Measurements from ENCODE around the gene CDC42BPA. TPM values are rescaled to one million over a fixed set of nuclear protein-coding genes. Genes with fewer than 3 reads are reported as not detected.

CDC42BPA gene
- total RNA-seq, 1 experiment from 2014 or later: 25.2 TPM

- DNase-seq (ENCODE audit: low spot score): peak; percentile 67
- Mint-ChIP-seq H3K36me3 (no peaks in the 10 kb centered on the region), H3K4me3 (peak overlapping the region; percentile 90), H3K4me1 (peaks cover 31% of the 10 kb centered on the region), H3K27me3 (ENCODE audit: low read depth) (peaks cover 3% of the 10 kb centered on the region; the same call in 1 of the 2 replicates), H3K27ac (peak overlapping the region; percentile 97), H3K9me3 (no peaks in the 10 kb centered on the region)
- TF ChIP-seq SOX15 (CRISPR knock-in tag; IDR thresholded peaks at IDR 0.05) (no peak), ZNF281 (CRISPR knock-in tag; IDR thresholded peaks at IDR 0.05) (0 out of 2 replicates have a peak, but pooled peaks have one; percentile 17), SP1 (CRISPR knock-in tag; conservative IDR thresholded peaks at IDR 0.05) (no peak), TCF7 (CRISPR knock-in tag; IDR thresholded peaks at IDR 0.05; ENCODE audit: low read depth) (no peak), CREM (CRISPR knock-in tag; IDR thresholded peaks at IDR 0.05) (no peak), NFYB (CRISPR knock-in tag; conservative IDR thresholded peaks at IDR 0.05; ENCODE audit: low read depth) (no peak), GABPB1 (CRISPR knock-in tag; IDR thresholded peaks at IDR 0.05) (peak; percentile 76), HMGA2 (CRISPR knock-in tag; IDR thresholded peaks at IDR 0.05) (peak; percentile 3; the same call in 1 of the 2 replicates), AR (CRISPR knock-in tag; IDR thresholded peaks at IDR 0.05) (no peak), NR2C2 (CRISPR knock-in tag; IDR thresholded peaks at IDR 0.05) (no peak), ERG (CRISPR knock-in tag; IDR thresholded peaks at IDR 0.05) (no peak), ZNF263 (CRISPR knock-in tag; IDR thresholded peaks at IDR 0.05; ENCODE audit: low read depth) (no peak), RELA (CRISPR knock-in tag; IDR thresholded peaks at IDR 0.05; ENCODE audit: borderline replicate concordance) (no peak)
- ChIA-PET POLR2A (interaction anchor here (1.1 kb wide), 1 partner anchor 12 kb away, joined by 4 read pairs; no protein-coding TSS in a partner anchor), CTCF (interaction anchor here (2.2 kb wide), 1 partner anchor 131 kb away, joined by 6 read pairs; no protein-coding TSS in a partner anchor)
- ATAC-seq: peak; percentile 4; the same call in 1 of the 2 replicates
These were observed 723 bp downstream of the CDC42BPA start for GRCh38 chr1:227317523-227318015.

GRCh38 chr1:227317011-227317451 lies 1.3 kb downstream of the CDC42BPA start:
- POLR2A ChIA-PET: no interaction called here
- H3K4me3 Mint-ChIP-seq: peak overlapping the region; percentile 90
- H3K4me1 Mint-ChIP-seq: peaks cover 30% of the 10 kb centered on the region
- TF ChIP-seq USF2 (CRISPR knock-in tag; IDR thresholded peaks at IDR 0.05) (no peak), ARID4B (CRISPR knock-in tag; IDR thresholded peaks at IDR 0.05; ENCODE audit: borderline replicate concordance) (no peak), SMAD3 (CRISPR knock-in tag; IDR thresholded peaks at IDR 0.05; ENCODE audit: borderline replicate concordance) (no peak), SMAD4 (CRISPR knock-in tag; IDR thresholded peaks at IDR 0.05) (no peak), ZNF396 (CRISPR knock-in tag; IDR thresholded peaks at IDR 0.05; ENCODE audit: borderline replicate concordance) (no peak), ELF4 (CRISPR knock-in tag; IDR thresholded peaks at IDR 0.05; ENCODE audit: low read depth) (no peak), NR2C2 (CRISPR knock-in tag; IDR thresholded peaks at IDR 0.05) (no peak), TCF7 (CRISPR knock-in tag; IDR thresholded peaks at IDR 0.05; ENCODE audit: low read depth) (no peak), TEAD4 (CRISPR knock-in tag; IDR thresholded peaks at IDR 0.05) (no peak), ETV6 (CRISPR knock-in tag; IDR thresholded peaks at IDR 0.05) (no peak), TEAD1 (CRISPR knock-in tag; IDR thresholded peaks at IDR 0.05) (no peak), JUN (CRISPR knock-in tag; IDR thresholded peaks at IDR 0.05) (no peak), GABPB1 (CRISPR knock-in tag; IDR thresholded peaks at IDR 0.05) (no peak)
- no peaks in the 10 kb centered on the region for H3K27me3 Mint-ChIP-seq (ENCODE audit: low read depth)
- H3K36me3 Mint-ChIP-seq: no peaks in the 10 kb centered on the region
- no peak for ATAC-seq
- no peaks in the 10 kb centered on the region for H3K9me3 Mint-ChIP-seq
- DNase-seq (ENCODE audit: low spot score): no peak
- CTCF ChIA-PET: no interaction called here
- peak overlapping the region; percentile 55; the same call in 1 of the 2 replicates for H3K27ac Mint-ChIP-seq
